CD4-positive, alpha-beta T cell (primary cell): ENCODE data around the gene TMEM150A. TPM values are rescaled to one million over a fixed set of nuclear protein-coding genes. Genes with fewer than 3 reads are reported as not detected.
A peak's percentile ranks its signal among the peaks of the same experiment; 100 is the strongest.
"Not testable (repeated sequence)": the region's sequence is repeated elsewhere in the genome, so short reads cannot be mapped to it uniquely, and the experiment has no call there.

Experiments used
- ATAC-seq: fragments of 200-7000 bp; cut with Tn5 transposase; one replicate; pipeline ENCODE4 v1.10.0; 2022; ENCODE audit warnings: mild to moderate bottlenecking; ENCODE audit not compliant: poor library complexity
- CTCF ChIA-PET: fragments of 350-600 bp; sonication (Branson Sonifier 250); formaldehyde crosslinking; loops from one replicate; lab custom pipeline; 2021; ENCODE audit warnings: antibody characterized with exemption, inconsistent platforms; lab: Charles Lee
- POLR2A ChIA-PET: fragments of 350-600 bp; sonication (Branson Sonifier 250); formaldehyde crosslinking; loops from one replicate; lab custom pipeline; 2021; ENCODE audit warnings: antibody characterized with exemption, inconsistent platforms; lab: Charles Lee
- DNase-seq, 14 experiments: peaks; one replicate each; pipeline ENCODE4 v3.0.0-alpha.2; 2013 to 2020; ENCODE audit warnings: mixed read lengths in 2 of 14
- H3K27ac ChIP-seq, 2 donors: one replicate each; pipeline versions ENCODE4 v1.5.1 to v1.7.0; 2013; ENCODE audit warnings: low read length in 2 of 2, low read depth in 1 of 2, mild to moderate bottlenecking in 1 of 2
- H3K27me3 ChIP-seq, 2 experiments: 1 replicate in 1 of 2; 2 replicates in 1 of 2; pipeline versions ENCODE4 v1.6.1 to v1.7.0; 2013; ENCODE audit warnings: low read length in 2 of 2, control low read depth in 1 of 2, mild to moderate bottlenecking in 1 of 2, moderate library complexity in 1 of 2; ENCODE audit not compliant: insufficient read depth in 2 of 2, control insufficient read depth in 1 of 2
- H3K36me3 ChIP-seq: one replicate; pipeline ENCODE4 v1.6.1; 2013; ENCODE audit warnings: low read length, control low read depth; ENCODE audit not compliant: insufficient read depth
- H3K4me1 ChIP-seq: one replicate; pipeline ENCODE4 v1.6.1; 2013; ENCODE audit warnings: low read length, control low read depth; ENCODE audit not compliant: insufficient read depth
- H3K4me3 ChIP-seq: one replicate; pipeline ENCODE4 v1.5.1; 2013; ENCODE audit warnings: mild to moderate bottlenecking, low read length, moderate library complexity
- H3K9me3 ChIP-seq, 2 experiments: 1 replicate in 1 of 2; 2 replicates in 1 of 2; pipeline versions ENCODE4 v1.6.1 to v1.7.0; 2013; ENCODE audit warnings: low read length in 2 of 2, mild to moderate bottlenecking in 2 of 2, control low read depth in 1 of 2, moderate library complexity in 1 of 2; ENCODE audit not compliant: control insufficient read depth in 1 of 2, insufficient read depth in 1 of 2
- H3K27ac Mint-ChIP-seq: one replicate; pipeline ENCODE4 v1.8.0; 2020; ENCODE audit warnings: mixed read lengths
- H3K27me3 Mint-ChIP-seq: one replicate; pipeline ENCODE4 v1.8.0; 2021; ENCODE audit warnings: mixed read lengths
- H3K36me3 Mint-ChIP-seq: one replicate; pipeline ENCODE4 v1.8.0; 2021; ENCODE audit warnings: low read depth, mixed read lengths
- H3K4me1 Mint-ChIP-seq: one replicate; pipeline ENCODE4 v1.8.0; 2021; ENCODE audit warnings: low read depth, mixed read lengths
- H3K4me3 Mint-ChIP-seq: one replicate; pipeline ENCODE4 v1.8.0; 2020; ENCODE audit warnings: mild to moderate bottlenecking, mixed read lengths
- H3K9me3 Mint-ChIP-seq: one replicate; pipeline ENCODE4 v1.8.0; 2020; ENCODE audit warnings: mixed read lengths
- CTCF ChIP-seq: fragments of 200-600 bp; IDR thresholded peaks from one replicate; pipeline ENCODE4 v1.8.0; 2022; ENCODE audit warnings: antibody characterized with exemption, mild to moderate bottlenecking
- intact Hi-C, 2 experiments: fragments of 100-400 bp; cut with DNase I in 1 of 2; cut with micrococcal nuclease in 1 of 2; formaldehyde crosslinking; loops; one replicate each; pipeline versions ENCODE4 v1.15.1 to v1.9.0; 2023 to 2025; cut with DNase I, micrococcal nuclease
- total RNA-seq, 174 experiments: library from RNA in 2 of 174; stranded (reverse) in 2 of 174; gene quantifications; one replicate each; pipeline ENCODE4 v1.2.3 and lab custom pipeline; 2021 to 2026

Gene TMEM150A
- total RNA-seq, 2 experiments from 2014 or later: 6.6 to 7.0 TPM

GRCh38 chr2:85621338-85621737, 18.8 kb upstream of the TMEM150A start:
- no peaks in the 10 kb centered on the region for H3K27me3 Mint-ChIP-seq
- ChIA-PET POLR2A (no interaction called here), CTCF (interaction anchor here (1.2 to 2.5 kb wide), 3 partner anchors 16 to 82 kb away, joined by 3 to 8 read pairs (median 3); partner anchors contain the start of gene MAT2A)
- intact Hi-C loops: no loop called here
- no peak overlapping the region for H3K27ac ChIP-seq
- no peaks in the 10 kb centered on the region for H3K9me3 Mint-ChIP-seq
- H3K4me3 Mint-ChIP-seq: no peak overlapping the region
- peaks cover 79% of the 10 kb centered on the region for H3K36me3 Mint-ChIP-seq
- peaks cover 24% of the 10 kb centered on the region for H3K4me1 Mint-ChIP-seq
- peaks cover 21% of the 10 kb centered on the region for H3K4me1 ChIP-seq
- peaks cover 72% of the 10 kb centered on the region for H3K36me3 ChIP-seq
- DNase-seq (no peak), ATAC-seq (no peak)
- no peaks in the 10 kb centered on the region for H3K27me3 ChIP-seq
- H3K4me3 ChIP-seq: no peak overlapping the region
- H3K9me3 ChIP-seq: no peaks in the 10 kb centered on the region
- no peak overlapping the region for H3K27ac Mint-ChIP-seq
- TF ChIP-seq CTCF: no peak

DNA sequence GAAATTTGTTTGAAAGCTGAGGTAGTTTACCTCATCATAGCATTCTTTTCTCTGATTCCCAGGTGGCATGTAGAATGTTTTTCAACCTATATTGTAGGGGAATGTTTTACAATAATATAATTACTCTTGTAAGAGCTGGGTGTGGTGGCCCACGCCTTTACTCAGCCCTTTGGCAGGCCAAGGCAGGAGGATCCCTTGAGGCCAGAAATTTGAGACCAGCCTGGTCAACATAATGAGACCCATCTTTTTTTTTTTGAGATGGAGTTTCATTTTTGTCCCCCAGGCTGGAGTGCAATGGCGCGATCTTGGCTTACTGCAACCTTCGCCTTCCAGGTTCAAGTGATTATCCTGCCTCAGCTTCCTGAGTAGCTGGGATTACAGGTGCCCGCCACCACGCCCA, 17.1 kb upstream of the TMEM150A start:
- peaks cover 57% of the 10 kb centered on the region for H3K36me3 ChIP-seq
- ATAC-seq (no peak), DNase-seq (no peak)
- no peak for TF ChIP-seq CTCF
- POLR2A ChIA-PET: interaction anchor here (1.0 to 1.1 kb wide), 2 partner anchors 18 to 81 kb away, joined by 3 to 4 read pairs; no protein-coding TSS in a partner anchor
- H3K4me1 ChIP-seq: peaks cover 28% of the 10 kb centered on the region
- peaks cover 30% of the 10 kb centered on the region for H3K4me1 Mint-ChIP-seq
- CTCF ChIA-PET: interaction anchor here (2.5 kb wide), 1 partner anchor 18 kb away, joined by 8 read pairs; no protein-coding TSS in a partner anchor
- intact Hi-C loops: loop anchor here in 1 of 2 experiments (5.0 kb wide), 1 partner anchor 267 kb away; the partner anchor contains the start of genes ELMOD3 and RETSAT
- no peaks in the 10 kb centered on the region for H3K9me3 ChIP-seq
- peak overlapping the region; percentile 36 for H3K4me3 Mint-ChIP-seq
- H3K27me3 Mint-ChIP-seq: no peaks in the 10 kb centered on the region
- H3K27ac Mint-ChIP-seq: peak overlapping the region; percentile 9
- H3K27ac ChIP-seq: no peak overlapping the region
- peaks cover 66% of the 10 kb centered on the region for H3K36me3 Mint-ChIP-seq
- H3K4me3 ChIP-seq: no peak overlapping the region
- H3K27me3 ChIP-seq: no peaks in the 10 kb centered on the region
- H3K9me3 Mint-ChIP-seq: no peaks in the 10 kb centered on the region

GRCh38 chr2:85617723-85618122, 15.2 kb upstream of the TMEM150A start:
- H3K27me3 ChIP-seq, ATAC-seq, DNase-seq, H3K4me3 ChIP-seq, H3K9me3 ChIP-seq, H3K27ac ChIP-seq, H3K27me3 Mint-ChIP-seq, H3K9me3 Mint-ChIP-seq: not testable (repeated sequence)
- Histone ChIP-seq H3K36me3 (peaks cover 39% of the 10 kb centered on the region), H3K4me1 (peaks cover 28% of the 10 kb centered on the region)
- Mint-ChIP-seq H3K4me1 (peaks cover 30% of the 10 kb centered on the region), H3K36me3 (peaks cover 48% of the 10 kb centered on the region), H3K4me3 (peak overlapping the region; percentile 98), H3K27ac (peak overlapping the region; percentile 94)
- ChIA-PET CTCF (interaction anchor here (1.2 to 1.5 kb wide), 2 partner anchors 20 to 57 kb away, joined by 3 to 6 read pairs; partner anchors contain the start of gene GGCX), POLR2A (interaction anchor here (1.3 kb wide), 1 partner anchor 15 kb away, joined by 5 read pairs; the partner anchor contains the start of gene TMEM150A)
- intact Hi-C loops: loop anchor here (2.0 to 5.0 kb wide), 4 partner anchors 15 to 265 kb away; partner anchors contain the start of genes ELMOD3 (in 1 of the 2), RETSAT (in 1 of the 2), RNF181 (in 1 of the 2) and TMEM150A (in 1 of the 2)
